ENCODE data around the gene ERCC2.
A peak's percentile ranks its signal among the peaks of the same experiment; 100 is the strongest.
"Not testable (repeated sequence)": the region's sequence is repeated elsewhere in the genome, so short reads cannot be mapped to it uniquely, and the experiment has no call there.

The ERCC2 gene

GRCh38 chr19:45409557-45409920 lies 39.2 kb upstream of the ERCC2 start:
- DNase-seq (ENCODE audit: low read depth) = no peak
- no peak for TF ChIP-seq CTCF (IDR thresholded peaks at IDR 0.05; ENCODE audit: insufficient read depth, low read depth, low read length, missing control alignments)
- H3K4me3 ChIP-seq (ENCODE audit: low read depth, low read length) = no peak overlapping the region

GRCh38 chr19:45408830-45409556 lies 38.6 kb upstream of the ERCC2 start:
- TF ChIP-seq CTCF (IDR thresholded peaks at IDR 0.05; ENCODE audit: insufficient read depth, low read depth, low read length, missing control alignments) = no peak
- no peak overlapping the region for H3K4me3 ChIP-seq (ENCODE audit: low read depth, low read length)
- no peak for DNase-seq (ENCODE audit: low read depth)

GRCh38 chr19:45408121-45408520 lies 37.7 kb upstream of the ERCC2 start:
- no peak for DNase-seq (ENCODE audit: low read depth)
- H3K4me3 ChIP-seq (ENCODE audit: low read depth, low read length) = no peak overlapping the region
- no peak for TF ChIP-seq CTCF (IDR thresholded peaks at IDR 0.05; ENCODE audit: insufficient read depth, low read depth, low read length, missing control alignments)

- not testable (repeated sequence) for DNase-seq (ENCODE audit: low read depth)
- peak overlapping the region; percentile 85 for H3K4me3 ChIP-seq (ENCODE audit: low read depth, low read length)
Measured at GRCh38 chr19:45407585-45407984, 37.2 kb upstream of the ERCC2 start.

- TF ChIP-seq CTCF (IDR thresholded peaks at IDR 0.05; ENCODE audit: insufficient read depth, low read depth, low read length, missing control alignments) = no peak
- DNase-seq (ENCODE audit: low read depth) = no peak
- peak overlapping the region; percentile 85 for H3K4me3 ChIP-seq (ENCODE audit: low read depth, low read length)
Measured at GRCh38 chr19:45407091-45407375, 36.7 kb upstream of the ERCC2 start.

GRCh38 chr19:45406226-45407090 lies 36.1 kb upstream of the ERCC2 start, which contains the start of gene POLR1G:
POLR1G (plus strand) TSS chr19:45406644; CDS start chr19:45406697, 53 bp downstream.
- DNase-seq (ENCODE audit: low read depth) = peak; percentile 87
- peak within 1 kb of the TSS; percentile 85 for H3K4me3 ChIP-seq (ENCODE audit: low read depth, low read length)
- no peak for TF ChIP-seq CTCF (IDR thresholded peaks at IDR 0.05; ENCODE audit: insufficient read depth, low read depth, low read length, missing control alignments)

- H3K4me3 ChIP-seq (ENCODE audit: low read depth, low read length) = peak overlapping the region; percentile 85
- TF ChIP-seq CTCF (IDR thresholded peaks at IDR 0.05; ENCODE audit: insufficient read depth, low read depth, low read length, missing control alignments) = no peak
- peak; percentile 87 for DNase-seq (ENCODE audit: low read depth)
Measured at GRCh38 chr19:45405435-45406225, 35.3 kb upstream of the ERCC2 start.

Measured in GM12865 (cell line).